Measurements from ENCODE around the gene SLAMF9.

SLAMF9 gene

GRCh38 chr1:159927211-159927848 is 26.7 kb downstream of the SLAMF9 start:
- no peak for DNase-seq (ENCODE audit: low read depth)
- TF ChIP-seq CTCF (IDR thresholded peaks at IDR 0.05; ENCODE audit: low read depth, low read length, missing control alignments) = no peak

GRCh38 chr1:159925719-159926078 is 28.3 kb downstream of the SLAMF9 start:
- H3K4me3 ChIP-seq (ENCODE audit: low read depth, low read length) = peak overlapping the region; percentile 96
- no peak for TF ChIP-seq CTCF (IDR thresholded peaks at IDR 0.05; ENCODE audit: low read depth, low read length, missing control alignments)
- no peak for DNase-seq (ENCODE audit: low read depth)

More at GRCh38 chr1:159927211-159927848, 26.7 kb downstream of the SLAMF9 start:
- no peak overlapping the region for H3K4me3 ChIP-seq (ENCODE audit: low read depth, low read length)

GRCh38 chr1:159924791-159925718 is 29.0 kb downstream of the SLAMF9 start, which contains the start of gene TAGLN2:
TAGLN2 (minus strand) TSS chr1:159925507; CDS start chr1:159920509, 4,998 bp downstream.
- H3K4me3 ChIP-seq (ENCODE audit: low read depth, low read length) = peak within 1 kb of the TSS; percentile 96
- peak; percentile 65 for DNase-seq (ENCODE audit: low read depth)
- TF ChIP-seq CTCF (IDR thresholded peaks at IDR 0.05; ENCODE audit: low read depth, low read length, missing control alignments) = no peak

GRCh38 chr1:159924025-159924790 is 29.8 kb downstream of the SLAMF9 start:
- no peak for DNase-seq (ENCODE audit: low read depth)
- TF ChIP-seq CTCF (IDR thresholded peaks at IDR 0.05; ENCODE audit: low read depth, low read length, missing control alignments) = no peak
- H3K4me3 ChIP-seq (ENCODE audit: low read depth, low read length) = peak overlapping the region; percentile 96

- peak; percentile 56 for DNase-seq (ENCODE audit: low read depth)
- peak overlapping the region; percentile 96 for H3K4me3 ChIP-seq (ENCODE audit: low read depth, low read length)
- TF ChIP-seq CTCF (IDR thresholded peaks at IDR 0.05; ENCODE audit: low read depth, low read length, missing control alignments) = no peak
These were observed 30.6 kb downstream of the SLAMF9 start for GRCh38 chr1:159923203-159924024.

All from GM12864 (cell line).